ENCODE results near the gene PPP3R2.
"Not testable (repeated sequence)": the region's sequence is repeated elsewhere in the genome, so short reads cannot be mapped to it uniquely, and the experiment has no call there.

Gene PPP3R2

GRCh38 chr9:101594796-101595195 is at the start of gene PPP3R2:
Gene PPP3R2, minus strand, starts transcription at chr9:101594969. Its CDS starts 48 bp downstream, at chr9:101594921.
- no peak for DNase-seq

GRCh38 chr9:101639785-101640665 is 45.3 kb upstream of the PPP3R2 start:
- no peak for DNase-seq

- no peak for DNase-seq
These were observed 44.5 kb upstream of the PPP3R2 start for GRCh38 chr9:101639311-101639710.

GRCh38 chr9:101636247-101636646 is 41.5 kb upstream of the PPP3R2 start:
- no peak for DNase-seq

GRCh38 chr9:101635473-101635872 is 40.7 kb upstream of the PPP3R2 start:
- no peak for DNase-seq

GRCh38 chr9:101634741-101635409 is 40.1 kb upstream of the PPP3R2 start:
- DNase-seq = no peak

- no peak for DNase-seq
These were observed 37.8 kb upstream of the PPP3R2 start for GRCh38 chr9:101632611-101633010.

- DNase-seq = no peak
These were observed 37.1 kb upstream of the PPP3R2 start for GRCh38 chr9:101631892-101632291.

GRCh38 chr9:101629636-101630035 is 34.9 kb upstream of the PPP3R2 start:
- DNase-seq = no peak

- DNase-seq = no peak
These were observed 33.4 kb upstream of the PPP3R2 start for GRCh38 chr9:101628173-101628572.

GRCh38 chr9:101626295-101626694 is 31.5 kb upstream of the PPP3R2 start:
- no peak for DNase-seq

GRCh38 chr9:101625876-101626275 is 31.1 kb upstream of the PPP3R2 start:
- no peak for DNase-seq

- DNase-seq = no peak
These were observed 25.7 kb upstream of the PPP3R2 start for GRCh38 chr9:101620452-101620851.

GRCh38 chr9:101618698-101619097 is 23.9 kb upstream of the PPP3R2 start:
- DNase-seq = no peak

- DNase-seq = no peak
These were observed 10.8 kb upstream of the PPP3R2 start for GRCh38 chr9:101605547-101605946.

- no peak for DNase-seq
These were observed 9.5 kb upstream of the PPP3R2 start for GRCh38 chr9:101604296-101604695.

- no peak for DNase-seq
These were observed 7.4 kb upstream of the PPP3R2 start for GRCh38 chr9:101601904-101602765.

- DNase-seq = no peak
These were observed 1.4 kb downstream of the PPP3R2 start for GRCh38 chr9:101593345-101593744.

- no peak for DNase-seq
These were observed 2.0 kb downstream of the PPP3R2 start for GRCh38 chr9:101592788-101593187.

- no peak for DNase-seq
These were observed 2.9 kb downstream of the PPP3R2 start for GRCh38 chr9:101591787-101592446.

- no peak for DNase-seq
These were observed 3.9 kb downstream of the PPP3R2 start for GRCh38 chr9:101590901-101591300.

GRCh38 chr9:101590074-101590473 is 4.7 kb downstream of the PPP3R2 start:
- DNase-seq = not testable (repeated sequence)

Measured in activated CD4-positive, CD25-positive, alpha-beta regulatory T cell (primary cell).